ENCODE measurements around the gene WASHC4.

GRCh38 chr12:105104762-105105161 is 2.8 kb upstream of the WASHC4 start:
- TF ChIP-seq EZH2 (IDR thresholded peaks at IDR 0.05; ENCODE audit: borderline replicate concordance, low read length), result no peak
- TF ChIP-seq CTCF (IDR thresholded peaks at IDR 0.05; ENCODE audit: low read length), result no peak
